Retinal pigment epithelial cell (primary cell): Measurements from ENCODE around the gene URB2.
"Not testable (repeated sequence)": the region's sequence is repeated elsewhere in the genome, so short reads cannot be mapped to it uniquely, and the experiment has no call there.

Experiments used
- DNase-seq: peaks from one replicate; pipeline ENCODE4 v3.0.0-alpha.2; 2010; ENCODE audit warnings: low read depth
- H3K4me3 ChIP-seq: 2 replicates; pipeline ENCODE4 v1.5.1; 2011; ENCODE audit warnings: mild to moderate bottlenecking, low read length, control low read depth, moderate library complexity
- CTCF ChIP-seq: conservative IDR thresholded peaks from 2 replicates; pipeline ENCODE4 v1.5.1; 2011; ENCODE audit warnings: low read depth, low read length, control low read depth, inconsistent platforms

URB2 gene

GRCh38 chr1:229704157-229704556 lies 78.1 kb downstream of the URB2 start:
- H3K4me3 ChIP-seq = no peak overlapping the region
- TF ChIP-seq CTCF = no peak
- no peak for DNase-seq

DNA sequence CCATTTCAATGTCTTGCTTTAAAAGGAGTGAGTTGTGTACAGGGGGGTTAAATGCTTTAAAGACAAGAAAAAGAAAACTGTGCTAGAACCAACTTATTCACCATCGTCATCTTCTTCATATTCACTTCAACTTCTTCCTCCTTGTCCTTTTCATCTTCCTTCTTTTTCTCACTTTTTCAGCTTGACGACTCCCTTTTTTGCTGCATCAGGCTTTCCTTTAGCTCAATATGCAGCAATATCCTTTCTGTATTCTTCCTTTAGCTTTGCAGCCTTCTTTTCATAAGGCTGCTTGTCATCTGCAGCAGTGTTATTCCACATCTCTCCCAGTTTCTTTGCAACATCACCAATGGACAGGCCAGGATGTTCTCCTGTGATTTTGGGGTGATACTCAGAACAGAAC lies 79.1 kb downstream of the URB2 start:
- not testable (repeated sequence) for H3K4me3 ChIP-seq

GRCh38 chr1:229707127-229707526 lies 81.1 kb downstream of the URB2 start:
- H3K4me3 ChIP-seq, DNase-seq: not testable (repeated sequence)

More for the DNA sequence above, 79.1 kb downstream of the URB2 start:
- not testable (repeated sequence) for DNase-seq

DNA sequence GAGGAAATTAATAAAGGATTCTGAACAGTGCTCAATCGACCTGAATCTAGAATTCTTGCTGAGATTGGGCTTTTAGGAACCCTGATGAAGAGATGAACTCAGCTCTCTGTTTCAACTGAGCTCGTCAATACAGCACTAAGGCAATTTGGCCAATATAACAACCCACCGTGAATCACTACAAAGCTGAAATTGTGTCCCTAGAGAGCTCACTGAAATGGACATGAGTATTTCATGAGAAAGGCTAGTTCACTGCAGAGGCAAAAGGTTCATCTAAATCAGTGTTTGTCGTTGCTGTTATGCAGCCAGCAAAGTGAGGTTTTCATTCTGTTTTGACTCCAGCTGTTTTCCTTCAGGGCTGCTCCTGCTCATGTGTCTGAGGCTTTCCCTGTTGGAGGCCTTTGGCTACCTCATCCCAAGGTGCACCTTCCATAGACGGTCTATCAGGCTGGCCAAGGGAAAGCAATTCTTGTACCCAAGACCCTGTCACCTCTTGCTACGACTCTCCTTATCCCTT lies 83.5 kb downstream of the URB2 start:
- DNase-seq = no peak

More for the DNA sequence above, 83.5 kb downstream of the URB2 start:
- no peak for TF ChIP-seq CTCF
- no peak overlapping the region for H3K4me3 ChIP-seq
